ENCODE data around the gene ZXDC. TPM values are rescaled to one million over a fixed set of nuclear protein-coding genes. Genes with fewer than 3 reads are reported as not detected.

ZXDC gene
- polyA plus RNA-seq, 1 donor: 35.9 TPM

DNA sequence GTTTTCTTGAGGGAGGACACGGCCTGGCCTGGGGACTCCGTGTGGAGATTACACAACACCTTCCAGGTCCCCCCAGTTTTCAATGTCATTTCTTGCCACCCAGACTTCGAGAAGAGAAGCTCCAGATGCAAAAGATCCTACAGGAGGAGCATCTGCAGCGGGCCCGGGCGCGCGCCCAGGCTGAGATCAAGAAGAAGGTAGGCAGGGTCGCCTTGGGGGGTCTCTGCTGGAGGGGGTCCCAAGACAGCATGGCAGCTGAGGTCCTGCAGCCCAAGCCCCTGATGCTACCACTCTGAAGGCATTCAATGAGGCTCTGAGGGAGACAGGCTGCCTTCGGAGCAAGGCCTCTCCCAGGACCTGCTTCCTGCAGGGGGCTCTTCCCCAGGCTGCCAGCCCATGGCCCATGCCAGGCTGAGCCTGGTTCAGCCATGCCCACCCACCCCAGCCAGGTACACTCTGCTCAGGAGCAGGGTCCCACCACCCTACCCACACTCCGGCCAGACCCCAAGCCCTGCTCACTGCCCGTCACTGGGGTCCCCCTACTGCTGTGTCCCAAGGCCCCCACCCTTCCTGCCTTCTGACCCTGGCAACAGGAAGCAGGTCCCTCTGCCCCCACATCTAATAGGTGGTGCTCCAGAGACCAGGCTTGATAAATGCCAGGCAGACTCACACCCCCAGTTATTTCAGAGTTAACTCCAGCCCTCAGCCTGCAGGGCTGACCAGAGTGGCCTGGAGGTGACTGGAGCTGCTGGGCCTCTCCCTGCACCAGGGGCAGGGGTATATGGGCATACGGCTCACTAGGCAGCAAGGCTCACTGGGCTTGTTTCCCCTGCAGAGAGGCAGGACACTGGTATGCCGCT, 40.0 kb downstream of the ZXDC start:
- Histone ChIP-seq H3K36me3 (ENCODE audit: control insufficient read depth, insufficient read depth, low read length) (peaks cover 45% of the 10 kb centered on the region), H3K27me3 (ENCODE audit: control insufficient read depth, insufficient read depth, low read length) (no peaks in the 10 kb centered on the region), H3K4me1 (ENCODE audit: control insufficient read depth, insufficient read depth, low read length) (no peaks in the 10 kb centered on the region), H3K4me3 (ENCODE audit: low read length) (no peak overlapping the region), H3K9me3 (ENCODE audit: control insufficient read depth, low read depth, low read length) (no peaks in the 10 kb centered on the region), H3K27ac (ENCODE audit: low read length) (no peak overlapping the region)
- no CpG with 5 or more reads among the region's 14 CpGs for WGBS (ENCODE audit: insufficient coverage, low lambda C conversion rate)
- DNase-seq: no peak

DNA sequence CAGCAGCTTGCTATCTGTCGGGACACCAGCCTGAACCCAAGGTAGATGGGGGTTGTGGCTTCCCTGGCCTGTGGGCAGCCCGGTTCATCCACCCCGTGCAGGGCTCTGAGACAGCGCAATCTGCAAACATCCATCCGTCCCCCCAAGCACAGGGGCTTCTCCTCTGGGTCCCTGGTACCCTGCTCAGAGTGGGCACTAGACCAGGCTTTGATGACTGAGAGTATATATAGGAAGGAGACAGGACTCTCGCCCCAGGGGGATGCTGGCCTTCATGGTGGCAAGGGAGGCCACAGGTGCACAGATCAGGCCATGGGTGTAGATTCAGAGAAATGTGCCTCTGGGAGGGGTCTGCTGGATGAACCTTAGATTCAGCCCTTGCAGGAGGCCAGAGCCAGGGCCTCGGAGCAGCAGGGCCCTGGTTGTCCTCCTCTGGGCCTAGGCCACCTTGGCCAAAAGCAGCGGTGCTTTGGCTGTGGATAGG, 40.7 kb downstream of the ZXDC start:
- H3K4me1 ChIP-seq (ENCODE audit: control insufficient read depth, insufficient read depth, low read length): no peaks in the 10 kb centered on the region
- WGBS (ENCODE audit: insufficient coverage, low lambda C conversion rate): no CpG with 5 or more reads among the region's 8 CpGs

GRCh38 chr3:126434264-126434590, 41.5 kb downstream of the ZXDC start:
- no CpG with 5 or more reads among the region's 6 CpGs for WGBS (ENCODE audit: insufficient coverage, low lambda C conversion rate)
- DNase-seq: no peak
- peaks cover 34% of the 10 kb centered on the region for H3K36me3 ChIP-seq (ENCODE audit: control insufficient read depth, insufficient read depth, low read length)

More for the DNA sequence above, 40.7 kb downstream of the ZXDC start:
- H3K36me3 ChIP-seq (ENCODE audit: control insufficient read depth, insufficient read depth, low read length): peaks cover 41% of the 10 kb centered on the region
- no peaks in the 10 kb centered on the region for H3K27me3 ChIP-seq (ENCODE audit: control insufficient read depth, insufficient read depth, low read length)
- H3K9me3 ChIP-seq (ENCODE audit: control insufficient read depth, low read depth, low read length): peaks cover 4% of the 10 kb centered on the region
- no peak overlapping the region for H3K4me3 ChIP-seq (ENCODE audit: low read length)
- DNase-seq: no peak
- no peak overlapping the region for H3K27ac ChIP-seq (ENCODE audit: low read length)

DNA sequence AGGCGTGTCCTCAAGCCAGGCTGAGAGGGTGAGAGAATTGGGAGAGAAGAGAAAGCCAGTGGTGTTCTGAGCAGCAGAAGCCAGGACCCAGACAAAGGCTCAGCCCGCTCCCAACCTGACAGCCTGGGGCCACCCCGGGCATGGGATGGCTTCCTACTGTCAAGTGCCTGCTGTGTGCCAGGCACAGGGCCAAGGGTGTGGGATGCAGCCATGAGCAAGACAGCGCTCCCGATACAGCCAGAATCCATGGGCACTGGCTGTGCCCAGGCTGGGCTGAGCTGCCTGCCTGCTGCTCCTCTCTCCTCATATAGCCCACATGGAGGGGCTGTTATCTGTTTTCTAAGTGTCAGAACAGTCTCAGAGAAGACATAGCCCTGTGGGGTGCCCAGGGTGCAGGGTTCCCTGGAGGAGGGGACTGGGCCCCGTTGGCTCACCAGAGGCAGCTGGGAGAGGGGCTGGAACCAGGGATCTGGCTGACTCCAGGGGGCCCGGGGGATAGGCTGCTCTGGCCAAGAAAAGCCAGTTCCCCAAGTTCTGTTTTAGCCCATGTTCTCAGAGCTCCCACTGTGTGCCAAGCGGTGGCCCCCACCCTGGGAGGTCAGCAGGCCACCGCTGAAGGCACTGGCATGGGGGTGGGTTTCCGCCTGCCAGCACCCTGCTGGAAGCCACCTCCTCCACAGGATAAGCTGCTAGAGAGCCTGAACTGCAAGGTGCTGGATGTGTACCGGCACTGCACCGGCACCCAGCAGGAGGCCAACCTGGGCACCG, 42.0 kb downstream of the ZXDC start:
- 80% methylated on average over 1 of the region's 13 CpGs for WGBS (ENCODE audit: insufficient coverage, low lambda C conversion rate)
- DNase-seq: no peak

More at GRCh38 chr3:126434264-126434590, 41.5 kb downstream of the ZXDC start:
- Histone ChIP-seq H3K4me3 (ENCODE audit: low read length) (no peak overlapping the region), H3K9me3 (ENCODE audit: control insufficient read depth, low read depth, low read length) (peaks cover 4% of the 10 kb centered on the region), H3K27ac (ENCODE audit: low read length) (no peak overlapping the region), H3K4me1 (ENCODE audit: control insufficient read depth, insufficient read depth, low read length) (no peaks in the 10 kb centered on the region), H3K27me3 (ENCODE audit: control insufficient read depth, insufficient read depth, low read length) (no peaks in the 10 kb centered on the region)

DNA sequence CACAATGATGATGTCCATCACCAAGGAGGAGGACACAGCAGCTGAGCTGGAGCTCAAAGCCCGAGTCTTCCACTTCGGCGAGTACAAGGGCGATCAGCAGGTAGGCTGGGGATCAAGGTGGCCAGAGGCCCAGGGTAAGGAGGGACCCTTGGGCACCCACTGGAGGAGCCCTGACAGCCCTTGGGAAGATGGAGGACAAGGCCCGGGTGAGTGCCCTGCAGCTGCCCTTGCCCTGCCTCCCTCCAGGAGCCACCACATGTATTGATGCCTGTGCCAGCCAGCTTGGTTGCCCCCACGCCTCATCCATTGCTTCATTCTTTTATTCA, 42.6 kb downstream of the ZXDC start:
- Histone ChIP-seq H3K4me1 (ENCODE audit: control insufficient read depth, insufficient read depth, low read length) (no peaks in the 10 kb centered on the region), H3K4me3 (ENCODE audit: low read length) (no peak overlapping the region), H3K36me3 (ENCODE audit: control insufficient read depth, insufficient read depth, low read length) (peaks cover 25% of the 10 kb centered on the region), H3K9me3 (ENCODE audit: control insufficient read depth, low read depth, low read length) (peaks cover 4% of the 10 kb centered on the region), H3K27ac (ENCODE audit: low read length) (no peak overlapping the region), H3K27me3 (ENCODE audit: control insufficient read depth, insufficient read depth, low read length) (no peaks in the 10 kb centered on the region)
- no peak for DNase-seq
- no CpG with 5 or more reads among the region's 6 CpGs for WGBS (ENCODE audit: insufficient coverage, low lambda C conversion rate)

More for the DNA sequence above, 42.0 kb downstream of the ZXDC start:
- Histone ChIP-seq H3K4me1 (ENCODE audit: control insufficient read depth, insufficient read depth, low read length) (no peaks in the 10 kb centered on the region), H3K4me3 (ENCODE audit: low read length) (no peak overlapping the region), H3K36me3 (ENCODE audit: control insufficient read depth, insufficient read depth, low read length) (peaks cover 30% of the 10 kb centered on the region), H3K27ac (ENCODE audit: low read length) (no peak overlapping the region), H3K9me3 (ENCODE audit: control insufficient read depth, low read depth, low read length) (peaks cover 4% of the 10 kb centered on the region), H3K27me3 (ENCODE audit: control insufficient read depth, insufficient read depth, low read length) (no peaks in the 10 kb centered on the region)

- Histone ChIP-seq H3K36me3 (ENCODE audit: control insufficient read depth, insufficient read depth, low read length) (peaks cover 20% of the 10 kb centered on the region), H3K27ac (ENCODE audit: low read length) (no peak overlapping the region), H3K4me1 (ENCODE audit: control insufficient read depth, insufficient read depth, low read length) (no peaks in the 10 kb centered on the region), H3K4me3 (ENCODE audit: low read length) (no peak overlapping the region), H3K27me3 (ENCODE audit: control insufficient read depth, insufficient read depth, low read length) (no peaks in the 10 kb centered on the region), H3K9me3 (ENCODE audit: control insufficient read depth, low read depth, low read length) (peaks cover 4% of the 10 kb centered on the region)
- DNase-seq: no peak
- 100% methylated on average over 1 of the region's 4 CpGs for WGBS (ENCODE audit: insufficient coverage, low lambda C conversion rate)
Observed at GRCh38 chr3:126432361-126433104, 43.2 kb downstream of the ZXDC start.

DNA sequence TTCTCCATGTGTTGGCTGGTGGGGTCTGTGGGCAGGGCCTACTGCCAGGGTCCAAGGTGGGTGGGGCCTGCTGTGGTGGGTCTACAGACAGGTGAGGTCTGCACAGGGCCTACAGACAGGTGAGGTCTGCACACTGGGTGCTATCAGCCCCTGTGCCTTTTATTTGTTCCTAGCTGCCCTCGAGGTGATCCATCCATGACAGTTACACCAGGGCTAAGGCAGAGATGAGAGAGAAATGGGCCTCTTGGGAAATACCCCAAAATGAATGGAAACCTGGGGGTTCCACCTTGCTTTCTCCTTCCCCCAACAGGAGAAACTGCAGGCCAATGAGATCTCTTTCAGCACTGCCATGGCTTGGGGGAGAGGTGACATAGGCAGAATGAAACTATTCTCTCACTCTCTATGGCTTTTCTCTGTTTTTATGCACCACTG, 44.6 kb downstream of the ZXDC start:
- Histone ChIP-seq H3K27me3 (ENCODE audit: control insufficient read depth, insufficient read depth, low read length) (no peaks in the 10 kb centered on the region), H3K4me1 (ENCODE audit: control insufficient read depth, insufficient read depth, low read length) (no peaks in the 10 kb centered on the region), H3K27ac (ENCODE audit: low read length) (no peak overlapping the region), H3K36me3 (ENCODE audit: control insufficient read depth, insufficient read depth, low read length) (peaks cover 8% of the 10 kb centered on the region), H3K4me3 (ENCODE audit: low read length) (no peak overlapping the region), H3K9me3 (ENCODE audit: control insufficient read depth, low read depth, low read length) (peaks cover 6% of the 10 kb centered on the region)
- DNase-seq: no peak
- WGBS (ENCODE audit: insufficient coverage, low lambda C conversion rate): no CpG with 5 or more reads among the region's 1 CpG

- H3K27ac ChIP-seq (ENCODE audit: low read length): no peak overlapping the region
- peaks cover 6% of the 10 kb centered on the region for H3K9me3 ChIP-seq (ENCODE audit: control insufficient read depth, low read depth, low read length)
- H3K4me3 ChIP-seq (ENCODE audit: low read length): no peak overlapping the region
- no CpG with 5 or more reads among the region's 3 CpGs for WGBS (ENCODE audit: insufficient coverage, low lambda C conversion rate)
- H3K36me3 ChIP-seq (ENCODE audit: control insufficient read depth, insufficient read depth, low read length): no peaks in the 10 kb centered on the region
- peaks cover 4% of the 10 kb centered on the region for H3K4me1 ChIP-seq (ENCODE audit: control insufficient read depth, insufficient read depth, low read length)
- no peaks in the 10 kb centered on the region for H3K27me3 ChIP-seq (ENCODE audit: control insufficient read depth, insufficient read depth, low read length)
- DNase-seq: no peak
Observed at GRCh38 chr3:126424751-126425150, 50.9 kb downstream of the ZXDC start.

- H3K9me3 ChIP-seq (ENCODE audit: control insufficient read depth, low read depth, low read length): peaks cover 6% of the 10 kb centered on the region
- H3K4me3 ChIP-seq (ENCODE audit: low read length): no peak overlapping the region
- no peaks in the 10 kb centered on the region for H3K36me3 ChIP-seq (ENCODE audit: control insufficient read depth, insufficient read depth, low read length)
- no peak for DNase-seq
- no peaks in the 10 kb centered on the region for H3K27me3 ChIP-seq (ENCODE audit: control insufficient read depth, insufficient read depth, low read length)
- H3K27ac ChIP-seq (ENCODE audit: low read length): no peak overlapping the region
- WGBS (ENCODE audit: insufficient coverage, low lambda C conversion rate): no CpG with 5 or more reads among the region's 10 CpGs
- peaks cover 9% of the 10 kb centered on the region for H3K4me1 ChIP-seq (ENCODE audit: control insufficient read depth, insufficient read depth, low read length)
Observed at GRCh38 chr3:126424039-126424717, 51.5 kb downstream of the ZXDC start.
